ENCODE results near the gene TRAPPC12.

TRAPPC12 gene

GRCh38 chr2:3457524-3458395 lies 78.3 kb downstream of the TRAPPC12 start:
- DNase-seq = no peak

GRCh38 chr2:3458396-3459184 lies 79.1 kb downstream of the TRAPPC12 start:
- DNase-seq = no peak

- no peak for DNase-seq
These were observed 79.9 kb downstream of the TRAPPC12 start for GRCh38 chr2:3459185-3460015.

GRCh38 chr2:3460156-3460555 lies 80.7 kb downstream of the TRAPPC12 start:
- DNase-seq = no peak

GRCh38 chr2:3460831-3461800 lies 81.6 kb downstream of the TRAPPC12 start:
- DNase-seq = no peak

- DNase-seq = no peak
These were observed 82.5 kb downstream of the TRAPPC12 start for GRCh38 chr2:3461801-3462492.

- DNase-seq = no peak
These were observed 83.1 kb downstream of the TRAPPC12 start for GRCh38 chr2:3462493-3463104.

GRCh38 chr2:3463186-3463835 lies 83.8 kb downstream of the TRAPPC12 start:
- no peak for DNase-seq

- DNase-seq = no peak
These were observed 84.5 kb downstream of the TRAPPC12 start for GRCh38 chr2:3463944-3464343.

GRCh38 chr2:3464401-3465005 lies 85.0 kb downstream of the TRAPPC12 start:
- DNase-seq = no peak

- DNase-seq = no peak
These were observed 85.8 kb downstream of the TRAPPC12 start for GRCh38 chr2:3465328-3465727.

GRCh38 chr2:3465844-3466481 lies 86.5 kb downstream of the TRAPPC12 start:
- DNase-seq = no peak

- no peak for DNase-seq
These were observed 87.0 kb downstream of the TRAPPC12 start for GRCh38 chr2:3466482-3466863.

- no peak for DNase-seq
These were observed 87.5 kb downstream of the TRAPPC12 start for GRCh38 chr2:3466966-3467365.

GRCh38 chr2:3467654-3468053 lies 88.2 kb downstream of the TRAPPC12 start:
- no peak for DNase-seq

GRCh38 chr2:3468296-3468988 lies 88.9 kb downstream of the TRAPPC12 start:
- no peak for DNase-seq

- no peak for DNase-seq
These were observed 90.0 kb downstream of the TRAPPC12 start for GRCh38 chr2:3469486-3469885.

GRCh38 chr2:3470166-3470651 lies 90.7 kb downstream of the TRAPPC12 start:
- DNase-seq = no peak

All from stimulated activated CD4-positive, alpha-beta T cell treated with anti-CD3 and anti-CD28 coated beads, Interleukin-4, amount 100 ng/mL, for 4 hours (primary cell).